Stimulated activated CD4-positive, alpha-beta T cell treated with anti-CD3 and anti-CD28 coated beads, Interleukin-2, amount 100 ng/mL, for 48 hours (primary cell): Measurements from ENCODE around the gene REEP2.

Source experiments
- DNase-seq, 2 donors: peaks; one replicate each; pipeline ENCODE4 v3.0.0-alpha.2; 2020

Gene REEP2

GRCh38 chr5:138448481-138449398 is 9.9 kb downstream of the REEP2 start:
- DNase-seq: no peak

GRCh38 chr5:138449501-138450239 is 10.8 kb downstream of the REEP2 start:
- peak; percentile 89 for DNase-seq

- DNase-seq: no peak
Observed at GRCh38 chr5:138450971-138451370, 12.1 kb downstream of the REEP2 start.

GRCh38 chr5:138452720-138453119 is 13.9 kb downstream of the REEP2 start:
- DNase-seq: no peak

GRCh38 chr5:138453590-138453989 is 14.7 kb downstream of the REEP2 start:
- DNase-seq: no peak

- DNase-seq: no peak
Observed at GRCh38 chr5:138454121-138454520, 15.3 kb downstream of the REEP2 start.

- DNase-seq: no peak
Observed at GRCh38 chr5:138455232-138455930, 16.5 kb downstream of the REEP2 start.

GRCh38 chr5:138457531-138458275 is 18.8 kb downstream of the REEP2 start:
- DNase-seq: no peak

- no peak for DNase-seq
Observed at GRCh38 chr5:138458384-138458783, 19.5 kb downstream of the REEP2 start.

GRCh38 chr5:138458856-138459255 is 20.0 kb downstream of the REEP2 start:
- DNase-seq: no peak

- DNase-seq: peak; percentile 76 to 79
Observed at GRCh38 chr5:138459311-138459933, 20.6 kb downstream of the REEP2 start.

GRCh38 chr5:138460032-138460693 is 21.3 kb downstream of the REEP2 start:
- no peak for DNase-seq

GRCh38 chr5:138461343-138462125 is 22.7 kb downstream of the REEP2 start:
- no peak for DNase-seq

- no peak for DNase-seq
Observed at GRCh38 chr5:138463419-138464007, 24.7 kb downstream of the REEP2 start.

GRCh38 chr5:138464008-138464387 is 25.1 kb downstream of the REEP2 start:
- DNase-seq: peak; percentile 93 to 95

GRCh38 chr5:138464388-138465260 is 25.8 kb downstream of the REEP2 start:
- peak; percentile 92 to 96 for DNase-seq

GRCh38 chr5:138465261-138466124 is 26.6 kb downstream of the REEP2 start, which contains the start of gene EGR1:
Gene EGR1, plus strand, starts transcription at chr5:138465479. Its CDS starts 283 bp downstream, at chr5:138465762.
- peak; percentile 91 to 94 for DNase-seq
